HG03442 (cell line): Measurements from ENCODE around the gene IGSF1.
"Not testable (repeated sequence)": the region's sequence is repeated elsewhere in the genome, so short reads cannot be mapped to it uniquely, and the experiment has no call there.

Experiments used
- ATAC-seq: cut with Tn5 transposase; IDR thresholded peaks from one replicate; pipeline ENCODE4 v1.9.1; 2021; ENCODE audit warnings: mild to moderate bottlenecking, moderate library complexity; ENCODE audit not compliant: unreplicated experiment

IGSF1 gene

GRCh38 chrX:131273011-131273410 lies 16.1 kb downstream of the IGSF1 start:
- ATAC-seq, result no peak

GRCh38 chrX:131271826-131272225 lies 17.3 kb downstream of the IGSF1 start:
- no peak for ATAC-seq

- no peak for ATAC-seq
Measured at GRCh38 chrX:131271274-131271673, 17.8 kb downstream of the IGSF1 start.

- no peak for ATAC-seq
Measured at GRCh38 chrX:131270080-131270479, 19.0 kb downstream of the IGSF1 start.

GRCh38 chrX:131264665-131265064 lies 24.4 kb downstream of the IGSF1 start:
- ATAC-seq, result no peak

- ATAC-seq, result no peak
Measured at GRCh38 chrX:131264053-131264452, 25.1 kb downstream of the IGSF1 start.

GRCh38 chrX:131262738-131263679 lies 26.1 kb downstream of the IGSF1 start:
- ATAC-seq, result no peak

GRCh38 chrX:131262200-131262599 lies 26.9 kb downstream of the IGSF1 start:
- no peak for ATAC-seq

GRCh38 chrX:131257367-131257766 lies 31.7 kb downstream of the IGSF1 start:
- ATAC-seq, result no peak

- ATAC-seq, result not testable (repeated sequence)
Measured at GRCh38 chrX:131250984-131251738, 37.9 kb downstream of the IGSF1 start.

GRCh38 chrX:131239057-131239456 lies 50.0 kb downstream of the IGSF1 start:
- ATAC-seq, result no peak

- no peak for ATAC-seq
Measured at GRCh38 chrX:131237363-131237762, 51.7 kb downstream of the IGSF1 start.

- no peak for ATAC-seq
Measured at GRCh38 chrX:131235768-131236545, 53.1 kb downstream of the IGSF1 start.

GRCh38 chrX:131227608-131228007 lies 61.5 kb downstream of the IGSF1 start:
- no peak for ATAC-seq

- ATAC-seq, result no peak
Measured at GRCh38 chrX:131226591-131226990, 62.5 kb downstream of the IGSF1 start.

- ATAC-seq, result no peak
Measured at GRCh38 chrX:131225078-131225477, 64.0 kb downstream of the IGSF1 start.
